Chondrocyte (in vitro differentiated cells): ENCODE measurements around the gene FOXP4. TPM values are rescaled to one million over a fixed set of nuclear protein-coding genes. Genes with fewer than 3 reads are reported as not detected.

ENCODE experiments used
- DNase-seq: peaks from one replicate; pipeline ENCODE4 v3.0.0; 2021; ENCODE audit warnings: mixed read lengths, low spot score
- H3K27ac Mint-ChIP-seq: one replicate; pipeline ENCODE4 v1.8.0; 2021; ENCODE audit warnings: mild to moderate bottlenecking, moderate library complexity, mixed read lengths; ENCODE audit not compliant: unreplicated experiment
- H3K27me3 Mint-ChIP-seq: 2 replicates; pipeline ENCODE4 v1.8.0; 2021; ENCODE audit warnings: low read depth, mixed read lengths
- H3K36me3 Mint-ChIP-seq: 2 replicates; pipeline ENCODE4 v1.8.0; 2021; ENCODE audit warnings: low read depth, mixed read lengths
- H3K4me1 Mint-ChIP-seq: 2 replicates; pipeline ENCODE4 v1.8.0; 2021; ENCODE audit warnings: low read depth, mild to moderate bottlenecking, mixed read lengths
- H3K4me3 Mint-ChIP-seq: one replicate; pipeline ENCODE4 v1.8.0; 2021; ENCODE audit warnings: mild to moderate bottlenecking, moderate library complexity, mixed read lengths; ENCODE audit not compliant: unreplicated experiment
- H3K9me3 Mint-ChIP-seq: 2 replicates; pipeline ENCODE4 v1.8.0; 2021; ENCODE audit warnings: low read depth, mixed read lengths
- CTCF ChIP-seq: fragments of 200-600 bp; sonication (generic); IDR thresholded peaks from 2 replicates; pipeline ENCODE4 v1.5.0; 2021; ENCODE audit warnings: antibody characterized with exemption, mild to moderate bottlenecking, moderate library complexity
- total RNA-seq: library from RNA; stranded (reverse); gene quantifications from 3 replicates; pipeline ENCODE4 v1.2.1, GENCODE V29; 2021

FOXP4 gene
- total RNA-seq, 1 donor from 2014 or later: 18.6 TPM

- H3K27ac Mint-ChIP-seq: no peak overlapping the region
- TF ChIP-seq CTCF: no peak
- no peak for DNase-seq
- H3K4me1 Mint-ChIP-seq: peaks cover 36% of the 10 kb centered on the region
- H3K27me3 Mint-ChIP-seq: no peaks in the 10 kb centered on the region
- no peaks in the 10 kb centered on the region for H3K36me3 Mint-ChIP-seq
- peaks cover 3% of the 10 kb centered on the region for H3K9me3 Mint-ChIP-seq
- H3K4me3 Mint-ChIP-seq: no peak overlapping the region
Observed at GRCh38 chr6:41626022-41626421, 79.8 kb downstream of the FOXP4 start.

GRCh38 chr6:41626917-41627316, 80.7 kb downstream of the FOXP4 start:
- Mint-ChIP-seq H3K9me3 (no peaks in the 10 kb centered on the region), H3K4me3 (no peak overlapping the region), H3K27me3 (no peaks in the 10 kb centered on the region), H3K27ac (no peak overlapping the region), H3K4me1 (peaks cover 33% of the 10 kb centered on the region), H3K36me3 (no peaks in the 10 kb centered on the region)
- DNase-seq: no peak
- TF ChIP-seq CTCF: no peak

GRCh38 chr6:41629128-41629527, 82.9 kb downstream of the FOXP4 start:
- Mint-ChIP-seq H3K36me3 (no peaks in the 10 kb centered on the region), H3K27me3 (no peaks in the 10 kb centered on the region), H3K4me1 (peaks cover 24% of the 10 kb centered on the region), H3K27ac (no peak overlapping the region), H3K9me3 (no peaks in the 10 kb centered on the region), H3K4me3 (no peak overlapping the region)
- TF ChIP-seq CTCF: no peak
- DNase-seq: no peak

- DNase-seq: peak; percentile 33
- no peak overlapping the region for H3K4me3 Mint-ChIP-seq
- H3K27ac Mint-ChIP-seq: no peak overlapping the region
- H3K27me3 Mint-ChIP-seq: no peaks in the 10 kb centered on the region
- H3K9me3 Mint-ChIP-seq: no peaks in the 10 kb centered on the region
- TF ChIP-seq CTCF: no peak
- no peaks in the 10 kb centered on the region for H3K36me3 Mint-ChIP-seq
- H3K4me1 Mint-ChIP-seq: peaks cover 32% of the 10 kb centered on the region
Observed at GRCh38 chr6:41630069-41630468, 83.9 kb downstream of the FOXP4 start.

GRCh38 chr6:41630946-41631345, 84.8 kb downstream of the FOXP4 start:
- Mint-ChIP-seq H3K9me3 (no peaks in the 10 kb centered on the region), H3K27ac (no peak overlapping the region)

More at GRCh38 chr6:41630946-41631345, 84.8 kb downstream of the FOXP4 start:
- no peaks in the 10 kb centered on the region for H3K27me3 Mint-ChIP-seq
- H3K36me3 Mint-ChIP-seq: no peaks in the 10 kb centered on the region
- H3K4me1 Mint-ChIP-seq: peaks cover 33% of the 10 kb centered on the region
- TF ChIP-seq CTCF: no peak
- DNase-seq: peak; percentile 52
- H3K4me3 Mint-ChIP-seq: no peak overlapping the region
